ELR (cell line): Measurements from ENCODE around the gene CHST2.

Experiments used
- DNase-seq: peaks from one replicate; pipeline ENCODE4 v3.0.0-alpha.2; 2015; ENCODE audit warnings: low read depth

The CHST2 gene

DNA sequence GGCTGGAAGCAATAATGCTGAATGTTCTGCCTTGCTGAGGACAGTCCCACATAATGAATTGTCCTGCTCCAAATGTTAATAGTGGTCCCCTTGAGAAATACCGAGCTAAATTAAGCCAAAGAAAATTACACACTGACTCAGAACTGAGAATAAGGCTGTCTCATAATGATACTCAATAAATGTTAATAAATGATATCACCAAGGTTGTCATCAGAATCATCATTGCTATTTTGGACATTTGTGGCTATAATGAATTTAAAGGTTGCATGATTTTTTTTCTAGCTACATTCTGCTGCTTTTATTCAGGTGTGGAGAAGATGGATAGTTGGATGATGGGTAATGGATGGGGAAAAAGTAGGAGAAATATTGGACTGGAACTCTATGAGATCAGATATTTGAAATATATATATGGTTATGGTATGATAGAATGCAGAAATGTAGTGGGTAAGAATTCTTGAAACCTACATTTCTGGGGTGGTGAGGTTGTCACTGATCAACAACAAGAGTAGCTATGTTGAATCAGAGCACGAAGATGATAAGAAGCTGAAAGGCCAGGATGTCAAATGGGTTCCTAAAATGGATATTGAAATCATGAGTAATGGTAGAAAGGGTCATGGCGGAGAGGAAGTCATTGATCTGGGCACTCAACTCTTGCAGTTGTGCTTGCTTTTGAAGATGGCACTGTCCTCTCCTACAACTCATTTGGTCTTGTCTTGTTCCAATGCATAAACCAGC, 12.8 kb downstream of the CHST2 start:
- no peak for DNase-seq

DNA sequence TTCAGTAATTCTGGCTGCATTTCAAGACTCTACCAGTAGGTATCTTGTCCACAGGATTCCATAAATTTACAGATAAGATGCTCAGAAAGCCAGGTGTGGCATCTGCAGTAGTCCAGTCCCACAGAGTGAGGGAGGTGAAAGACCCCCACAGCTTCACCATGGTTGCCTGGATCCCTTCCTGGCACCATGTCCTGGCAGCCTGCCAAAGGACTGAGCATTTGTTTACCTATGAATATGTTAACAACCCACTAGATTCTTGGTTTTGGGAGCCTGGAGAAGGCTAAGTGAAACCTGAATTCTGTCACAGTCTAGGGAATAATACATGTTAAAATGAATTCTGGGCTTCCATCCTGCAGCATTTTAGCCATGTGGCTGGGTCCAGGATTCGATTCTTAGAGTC, 14.9 kb downstream of the CHST2 start:
- DNase-seq, result peak; percentile 33

- DNase-seq, result peak; percentile 98
These were observed 15.6 kb downstream of the CHST2 start for GRCh38 chr3:143135150-143135549.

DNA sequence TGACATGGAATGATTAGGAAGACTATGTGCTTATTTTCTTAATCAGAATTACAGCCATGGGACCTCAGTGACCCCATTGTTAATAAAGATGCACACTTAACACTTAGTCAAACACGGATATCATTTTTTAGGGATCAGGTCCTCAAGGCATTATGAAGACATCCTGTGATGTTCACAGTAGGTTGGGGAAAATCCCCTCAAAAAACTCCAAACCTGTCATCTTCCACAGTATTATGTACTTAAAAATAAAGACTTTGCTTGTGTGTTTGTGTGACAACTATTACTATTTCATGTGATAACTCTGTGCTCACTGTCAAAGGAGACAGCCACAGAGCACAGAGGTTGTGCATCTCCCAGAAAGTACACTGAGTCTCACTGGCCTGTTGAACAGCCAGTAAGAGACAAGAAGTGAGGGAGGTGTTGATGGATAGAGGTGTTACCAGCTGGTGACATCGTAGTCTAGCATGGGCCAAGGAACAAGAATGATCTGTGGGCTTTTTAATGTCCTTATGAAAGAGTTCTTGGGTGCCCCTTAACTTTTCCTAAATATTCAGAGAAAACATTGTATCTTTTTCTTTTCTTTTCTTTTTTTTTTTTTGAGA, 18.0 kb downstream of the CHST2 start:
- DNase-seq, result no peak

DNA sequence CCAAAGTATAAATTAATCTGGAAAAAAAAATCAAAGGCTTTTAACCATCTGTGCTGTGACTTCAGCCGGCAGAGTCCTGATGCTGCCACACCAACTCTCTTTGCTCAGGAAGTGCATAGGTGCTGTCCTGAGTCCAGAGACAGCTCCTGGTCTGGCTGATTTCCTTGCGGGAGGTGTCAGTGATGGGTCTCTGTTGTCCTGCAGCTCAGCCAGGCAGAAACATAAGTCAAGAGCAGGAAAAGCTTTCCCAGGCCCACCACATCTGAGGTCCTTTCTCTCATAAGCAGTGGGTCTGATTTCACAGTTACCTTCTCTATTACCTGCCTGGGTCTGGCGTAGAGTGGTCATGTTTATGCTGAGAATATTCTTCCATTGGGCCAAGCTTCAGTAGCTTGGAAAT, 19.4 kb downstream of the CHST2 start:
- no peak for DNase-seq

GRCh38 chr3:143139762-143140161, 20.2 kb downstream of the CHST2 start:
- DNase-seq, result peak; percentile 83

GRCh38 chr3:143140550-143140949, 21.0 kb downstream of the CHST2 start:
- no peak for DNase-seq

DNA sequence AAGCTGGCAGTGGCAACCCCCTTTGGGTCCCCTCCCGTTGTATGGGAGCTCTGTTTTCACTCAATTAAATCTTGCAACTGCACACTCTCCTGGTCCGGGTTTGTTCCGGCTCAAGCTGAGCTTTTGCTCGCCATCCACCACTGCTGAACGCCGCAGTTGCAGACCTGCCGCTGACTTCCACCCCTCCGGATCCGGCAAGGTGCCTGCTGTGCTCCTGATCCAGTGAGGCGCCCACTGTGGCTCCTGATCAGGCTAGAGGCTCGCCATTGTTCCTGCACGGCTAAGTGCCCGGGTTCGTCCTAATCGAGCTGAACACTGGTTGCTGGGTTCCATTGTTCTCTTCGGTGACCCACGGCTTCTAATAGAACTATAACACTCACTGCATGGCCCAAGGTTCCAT, 22.8 kb downstream of the CHST2 start:
- DNase-seq, result no peak

DNA sequence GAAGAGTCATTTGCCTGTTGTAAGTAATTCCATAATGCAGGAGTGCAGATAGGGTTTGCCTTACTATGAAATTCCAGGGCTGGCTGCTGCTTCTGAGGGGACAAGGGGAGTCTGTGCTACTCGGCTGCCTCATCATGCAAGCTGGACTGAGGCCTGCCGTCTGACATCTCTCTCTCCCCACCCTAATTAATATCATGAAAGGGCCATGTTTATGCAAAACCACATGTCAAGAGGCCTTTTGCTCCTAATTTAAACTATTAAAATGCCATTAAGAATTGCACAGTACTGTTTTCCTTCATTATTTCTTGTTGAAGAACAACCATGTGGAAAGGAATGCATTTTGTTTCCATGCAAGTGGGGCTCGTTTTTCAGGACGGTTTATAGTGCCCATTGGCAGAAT, 26.3 kb downstream of the CHST2 start:
- no peak for DNase-seq

DNA sequence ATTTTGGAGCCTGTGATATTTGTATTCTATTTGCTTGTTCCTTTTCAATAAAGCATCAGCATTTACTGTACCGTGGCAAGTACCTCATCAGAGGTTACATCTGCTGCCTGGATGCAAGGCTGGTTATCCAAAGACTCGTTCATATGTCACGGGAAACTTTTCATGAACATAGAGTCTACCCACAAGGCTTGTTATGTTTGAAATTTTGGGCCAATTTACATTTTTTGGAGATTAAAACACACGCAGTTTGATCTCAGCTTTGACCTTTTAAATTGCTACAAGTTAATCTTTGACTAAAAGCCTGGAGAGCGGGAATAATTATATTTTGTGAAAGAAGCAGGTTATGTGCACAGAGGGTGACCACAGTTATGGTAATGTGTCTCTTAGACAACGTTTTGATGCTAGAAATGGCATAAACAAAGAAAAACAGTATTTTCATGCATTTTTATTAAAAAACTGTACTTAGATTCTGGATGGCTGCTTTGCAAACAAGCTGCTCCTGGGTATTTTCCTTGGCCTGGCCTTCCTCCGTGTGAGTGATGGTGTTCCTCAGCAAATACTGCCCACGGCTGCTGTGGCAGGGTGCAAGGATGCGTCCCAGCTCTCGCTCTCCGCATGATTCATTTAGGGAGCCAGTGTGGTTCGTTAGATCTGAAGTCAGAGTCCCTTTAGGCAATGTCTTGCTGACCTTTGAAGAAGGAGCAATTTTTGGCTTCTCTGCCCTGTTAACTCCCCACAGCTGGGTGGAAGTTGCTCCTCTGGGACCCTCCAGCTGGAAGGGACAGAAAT, 27.1 kb downstream of the CHST2 start:
- DNase-seq, result no peak

- peak; percentile 26 for DNase-seq
These were observed 28.1 kb downstream of the CHST2 start for GRCh38 chr3:143147707-143148106.

- no peak for DNase-seq
These were observed 30.5 kb downstream of the CHST2 start for GRCh38 chr3:143150071-143150470.

DNA sequence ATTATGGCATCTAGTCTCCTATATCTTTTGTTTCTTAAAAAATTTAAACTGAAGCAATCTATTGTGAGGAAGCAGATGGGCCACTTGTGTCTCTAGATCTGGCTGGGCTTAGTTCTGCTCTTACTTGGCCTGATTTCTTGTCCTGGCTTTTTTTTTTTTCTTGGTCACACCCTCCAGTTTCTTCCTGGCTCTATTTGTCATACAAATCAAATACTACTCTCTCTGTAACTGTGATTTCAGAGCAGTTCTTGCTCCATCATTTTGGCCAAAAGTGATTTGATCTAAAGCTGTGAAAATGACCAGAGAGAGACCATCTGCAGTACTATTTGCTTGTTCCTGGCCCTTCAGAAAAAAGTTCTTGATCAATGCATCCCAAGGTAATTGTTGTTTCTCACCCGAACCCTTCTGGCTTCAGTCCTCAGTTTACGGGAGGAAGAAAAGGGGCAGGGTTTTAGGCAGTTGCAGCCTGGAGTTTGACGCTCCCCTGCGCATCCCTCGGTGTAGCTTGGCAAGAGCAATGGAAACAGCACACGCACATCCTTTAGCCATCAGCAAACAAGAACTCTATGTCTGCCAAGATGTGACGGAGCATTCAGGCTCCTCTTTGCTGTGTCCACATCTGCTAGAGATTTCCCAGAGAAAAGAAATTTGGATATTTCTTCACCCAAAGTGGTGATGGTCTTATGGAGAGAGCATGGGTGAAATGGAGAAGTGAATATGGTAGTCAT, 31.6 kb downstream of the CHST2 start:
- DNase-seq, result no peak

GRCh38 chr3:143152043-143152442, 32.5 kb downstream of the CHST2 start:
- no peak for DNase-seq

DNA sequence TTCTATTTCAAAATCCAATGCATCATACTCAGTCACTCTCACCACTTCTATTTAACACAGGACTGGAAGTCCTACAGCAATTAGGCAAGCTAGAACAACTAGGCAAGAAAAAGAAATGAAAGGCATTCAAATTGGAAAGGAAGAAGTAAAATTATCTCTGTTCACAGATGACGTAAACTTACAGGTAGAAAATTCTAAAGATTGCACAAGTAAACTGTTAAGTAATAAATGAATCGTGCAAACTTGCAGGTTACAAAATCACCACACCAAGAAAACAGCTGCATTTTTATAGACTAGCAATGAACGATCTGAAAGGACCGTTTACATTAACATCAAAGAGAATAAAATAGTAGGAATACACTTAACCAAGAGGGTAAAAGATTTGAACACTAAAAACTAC, 36.2 kb downstream of the CHST2 start:
- no peak for DNase-seq

- DNase-seq, result peak; percentile 61
These were observed 38.7 kb downstream of the CHST2 start for GRCh38 chr3:143158014-143158988.

- no peak for DNase-seq
These were observed 40.9 kb downstream of the CHST2 start for GRCh38 chr3:143160437-143160836.

GRCh38 chr3:143163562-143164100, 44.1 kb downstream of the CHST2 start:
- DNase-seq, result no peak

- no peak for DNase-seq
These were observed 45.6 kb downstream of the CHST2 start for GRCh38 chr3:143165211-143165610.

DNA sequence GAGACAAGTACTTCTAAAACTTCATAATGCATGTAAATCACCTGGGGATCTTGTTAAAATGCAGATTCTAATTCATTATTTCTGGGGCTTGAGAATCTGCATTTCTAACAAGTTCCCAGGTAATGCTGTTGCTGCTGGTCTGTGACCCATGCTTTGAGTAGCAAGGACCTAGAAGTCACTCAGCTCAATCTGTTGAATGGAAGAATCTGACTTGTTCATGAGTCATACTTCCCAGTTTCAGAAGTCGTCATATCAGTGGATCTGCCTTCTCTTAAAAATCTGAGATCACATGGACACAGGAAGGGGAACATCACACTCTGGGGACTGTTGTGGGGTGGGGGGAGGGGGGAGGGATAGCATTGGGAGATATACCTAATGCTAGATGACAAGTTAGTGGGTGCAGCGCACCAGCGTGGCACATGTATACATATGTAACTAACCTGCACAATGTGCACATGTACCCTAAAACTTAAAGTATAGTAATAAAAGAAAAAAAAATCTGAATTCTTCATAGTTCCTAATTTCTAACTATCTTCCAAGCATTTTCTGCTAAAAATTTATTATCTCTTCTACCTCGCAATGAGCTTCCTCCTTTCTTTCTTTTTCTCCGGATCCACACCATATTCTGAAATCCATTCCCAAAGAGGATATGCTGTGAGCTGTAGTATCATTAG, 46.2 kb downstream of the CHST2 start:
- DNase-seq, result peak; percentile 88
